Activated naive CD8-positive, alpha-beta T cell treated with anti-CD3 and anti-CD28 coated beads, Interleukin-2, amount 10 ng/mL, durations not matched to agents 7 days and 5 days (primary cell): Measurements from ENCODE around the gene TUBB2B. TPM values are rescaled to one million over a fixed set of nuclear protein-coding genes. Genes with fewer than 3 reads are reported as not detected.

Source experiments
- ATAC-seq: fragments of 150-1000 bp; cut with Tn5 transposase; one replicate; pipeline ENCODE4 v1.10.0; 2021; ENCODE audit warnings: low read depth, moderate library complexity
- POLR2A ChIA-PET: fragments of 350-600 bp; sonication (Branson Sonifier 250); formaldehyde crosslinking; loops from one replicate; lab custom pipeline; 2021; ENCODE audit warnings: antibody characterized with exemption; lab: Charles Lee
- DNase-seq: peaks from one replicate; pipeline ENCODE4 v3.0.0; 2021
- H3K27ac Mint-ChIP-seq: one replicate; pipeline ENCODE4 v1.8.0; 2022; ENCODE audit warnings: mild to moderate bottlenecking, mixed read lengths
- H3K27me3 Mint-ChIP-seq: one replicate; pipeline ENCODE4 v1.8.0; 2022; ENCODE audit warnings: mild to moderate bottlenecking, moderate library complexity, mixed read lengths
- H3K36me3 Mint-ChIP-seq: one replicate; pipeline ENCODE4 v1.8.0; 2021; ENCODE audit warnings: mild to moderate bottlenecking, mixed read lengths
- H3K4me1 Mint-ChIP-seq: one replicate; pipeline ENCODE4 v1.8.0; 2021; ENCODE audit warnings: mixed read lengths
- H3K4me3 Mint-ChIP-seq: one replicate; pipeline ENCODE4 v1.8.0; 2022; ENCODE audit warnings: mild to moderate bottlenecking, moderate library complexity, mixed read lengths
- H3K9me3 Mint-ChIP-seq: one replicate; pipeline ENCODE4 v1.8.0; 2021; ENCODE audit warnings: mixed read lengths
- total RNA-seq, 2 experiments: library from RNA; stranded (reverse); gene quantifications; one replicate each; pipeline ENCODE4 v1.2.3, GENCODE V29; 2021

TUBB2B gene
- total RNA-seq, 2 experiments from 2014 or later: not detected

DNA sequence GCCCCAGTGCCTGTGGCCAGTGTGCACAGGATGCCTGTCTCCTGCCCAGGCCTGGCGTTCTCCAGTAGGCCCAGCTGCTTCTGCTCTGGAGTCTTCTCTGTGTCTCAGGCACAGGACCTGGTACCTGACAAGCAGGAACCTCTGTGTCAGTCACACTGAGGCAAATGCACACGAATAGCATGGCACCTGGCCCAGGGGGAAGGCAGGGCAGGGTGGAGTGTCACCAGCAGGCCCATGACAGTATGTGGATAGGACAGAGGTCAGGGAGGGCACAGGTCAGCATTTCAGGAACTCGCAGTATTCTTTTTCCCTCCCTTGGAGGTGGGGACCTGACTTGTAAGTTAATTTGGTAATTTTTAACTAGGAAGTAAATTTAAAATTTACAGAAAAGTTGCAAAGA, 36.9 kb upstream of the TUBB2B start:
- no peaks in the 10 kb centered on the region for H3K9me3 Mint-ChIP-seq
- H3K27ac Mint-ChIP-seq: no peak overlapping the region
- POLR2A ChIA-PET: no interaction called here
- H3K27me3 Mint-ChIP-seq: no peaks in the 10 kb centered on the region
- DNase-seq (no peak), ATAC-seq (no peak)
- peaks cover 33% of the 10 kb centered on the region for H3K4me1 Mint-ChIP-seq
- H3K4me3 Mint-ChIP-seq: no peak overlapping the region
- H3K36me3 Mint-ChIP-seq: peaks cover 12% of the 10 kb centered on the region

DNA sequence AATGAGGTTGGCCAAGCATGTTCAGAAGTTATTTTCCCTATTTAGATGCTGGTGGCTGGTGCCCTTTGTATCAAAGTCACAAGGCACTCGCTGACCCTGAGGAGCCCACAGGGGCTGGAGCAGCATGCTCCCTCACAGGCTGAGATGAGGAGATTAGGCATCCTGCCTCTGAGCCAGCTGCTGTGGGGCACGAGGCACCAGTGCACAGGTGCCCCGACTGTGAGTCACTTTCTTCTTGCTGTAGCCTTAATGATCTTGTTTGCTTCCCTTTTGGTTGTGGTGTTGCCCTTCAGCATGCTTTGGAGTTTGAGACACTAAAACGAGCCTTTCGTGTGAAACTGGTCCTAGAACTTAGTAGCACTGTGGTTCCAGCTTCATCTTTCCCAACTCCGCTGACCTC, 35.6 kb upstream of the TUBB2B start:
- ATAC-seq: no peak
- Mint-ChIP-seq H3K4me1 (peaks cover 33% of the 10 kb centered on the region), H3K27me3 (no peaks in the 10 kb centered on the region), H3K36me3 (peaks cover 10% of the 10 kb centered on the region), H3K27ac (no peak overlapping the region), H3K9me3 (no peaks in the 10 kb centered on the region), H3K4me3 (no peak overlapping the region)
- POLR2A ChIA-PET: interaction anchor here (0.8 kb wide), 1 partner anchor 199 kb away, joined by 3 read pairs; no protein-coding TSS in a partner anchor
- DNase-seq: no peak

DNA sequence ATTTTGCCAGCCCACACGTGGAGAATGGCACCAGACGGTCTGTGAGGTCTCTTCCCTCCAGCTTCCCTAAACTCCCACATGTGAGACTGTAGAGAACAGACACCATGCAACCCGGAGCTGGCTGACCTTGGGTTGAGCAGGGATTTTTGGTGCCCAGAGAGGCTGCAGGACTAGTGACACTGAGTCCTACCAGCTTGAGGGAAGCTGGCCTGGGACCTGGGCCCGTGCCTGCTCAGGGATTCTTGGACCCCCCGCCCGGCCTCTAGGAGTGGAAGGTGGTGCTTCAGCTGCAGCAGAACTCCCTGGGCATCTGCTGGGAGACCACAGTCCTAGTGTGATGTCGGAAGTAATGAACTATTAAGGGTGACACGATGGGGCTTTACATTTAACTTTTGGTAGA, 34.5 kb upstream of the TUBB2B start:
- no peaks in the 10 kb centered on the region for H3K9me3 Mint-ChIP-seq
- peaks cover 10% of the 10 kb centered on the region for H3K36me3 Mint-ChIP-seq
- DNase-seq (no peak), ATAC-seq (no peak)
- peaks cover 8% of the 10 kb centered on the region for H3K27me3 Mint-ChIP-seq
- POLR2A ChIA-PET: interaction anchor here (0.9 kb wide), 1 partner anchor 12 kb away, joined by 3 read pairs; no protein-coding TSS in a partner anchor
- H3K4me1 Mint-ChIP-seq: peaks cover 31% of the 10 kb centered on the region
- no peak overlapping the region for H3K4me3 Mint-ChIP-seq
- no peak overlapping the region for H3K27ac Mint-ChIP-seq

DNA sequence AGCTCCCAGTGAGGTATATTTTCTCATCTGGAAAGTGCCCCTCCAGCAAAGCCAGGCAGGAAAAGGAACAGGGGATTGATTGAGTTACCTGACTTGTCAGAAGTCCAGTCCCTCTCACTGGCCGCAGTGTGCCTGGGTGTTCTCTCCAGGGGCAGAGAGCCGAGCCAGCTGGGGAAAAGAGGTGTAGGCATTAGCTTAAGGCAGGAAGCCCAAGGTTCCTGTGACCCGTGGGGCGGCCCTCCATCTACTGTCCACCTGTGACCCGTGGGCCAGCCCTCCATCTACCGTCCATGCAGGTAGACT, 34.0 kb upstream of the TUBB2B start:
- DNase-seq: no peak
- no peak for ATAC-seq
- POLR2A ChIA-PET: no interaction called here
- H3K4me3 Mint-ChIP-seq: peak overlapping the region; percentile 93
- H3K27ac Mint-ChIP-seq: no peak overlapping the region
- peaks cover 10% of the 10 kb centered on the region for H3K36me3 Mint-ChIP-seq
- H3K27me3 Mint-ChIP-seq: peaks cover 11% of the 10 kb centered on the region
- no peaks in the 10 kb centered on the region for H3K9me3 Mint-ChIP-seq
- H3K4me1 Mint-ChIP-seq: peaks cover 31% of the 10 kb centered on the region

DNA sequence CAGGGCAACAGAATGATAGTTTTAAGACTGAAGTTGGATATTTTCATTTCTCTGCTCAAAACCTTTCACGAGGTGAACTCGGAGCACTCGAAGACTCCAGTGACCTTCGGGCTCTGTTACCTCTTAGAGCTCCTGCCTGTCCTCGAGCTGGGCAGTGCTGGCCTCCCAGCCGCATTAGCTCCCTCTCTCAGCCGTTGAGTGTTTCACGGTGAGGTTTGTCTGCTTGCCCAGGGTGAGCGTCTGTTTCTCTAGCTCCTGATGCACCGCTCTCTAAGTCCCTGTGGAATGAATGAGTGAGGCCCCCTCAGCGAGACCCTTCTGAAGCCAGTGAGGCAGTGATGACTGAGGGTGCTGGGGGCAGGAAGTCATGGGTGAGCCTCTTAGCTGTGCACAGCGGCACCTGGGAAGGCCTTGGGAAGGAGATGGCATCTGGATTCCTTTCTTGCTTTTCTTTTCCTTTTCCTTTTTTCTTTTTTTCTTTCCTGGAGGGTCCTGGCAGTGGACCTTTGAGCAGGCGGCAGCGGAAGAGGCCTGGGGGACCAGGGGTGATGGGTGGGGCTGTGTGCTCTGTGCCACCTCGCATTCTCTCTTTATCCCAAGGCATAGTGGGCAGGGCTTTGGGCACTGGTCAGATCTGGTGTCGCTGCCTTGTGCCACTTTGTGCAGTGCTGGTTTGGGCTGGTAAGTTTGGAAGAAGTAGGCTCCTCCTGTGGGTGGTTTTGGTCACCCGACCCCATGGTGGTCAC, 33.5 kb upstream of the TUBB2B start:
- ATAC-seq (no peak), DNase-seq (no peak)
- Mint-ChIP-seq H3K27me3 (peaks cover 11% of the 10 kb centered on the region), H3K9me3 (no peaks in the 10 kb centered on the region), H3K4me3 (peak overlapping the region; percentile 93), H3K4me1 (peaks cover 31% of the 10 kb centered on the region), H3K27ac (no peak overlapping the region), H3K36me3 (peaks cover 10% of the 10 kb centered on the region)
- POLR2A ChIA-PET: interaction anchor here (0.6 to 2.0 kb wide), 3 partner anchors 10 to 185 kb away, joined by 4 to 6 read pairs (median 5); partner anchors contain the start of gene BPHL

DNA sequence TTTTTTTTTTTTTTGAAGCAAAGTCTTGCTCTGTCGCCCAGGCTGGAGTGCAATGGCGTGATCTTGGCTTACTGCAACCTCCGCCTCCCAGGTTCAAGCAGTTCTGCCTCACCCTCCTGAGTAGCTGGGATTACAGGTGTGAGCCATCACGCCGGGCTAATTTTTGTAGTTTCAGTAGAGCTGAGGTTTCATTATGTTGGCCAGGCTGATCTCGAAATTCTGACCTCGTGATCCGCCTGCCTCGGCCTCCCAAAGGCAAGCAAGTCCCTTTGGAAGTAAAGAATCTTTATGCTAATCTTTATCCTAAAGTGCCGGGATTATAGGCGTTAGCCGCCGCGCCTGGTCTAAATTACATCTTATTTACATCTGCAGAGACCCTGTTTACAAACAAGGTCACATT, 32.8 kb upstream of the TUBB2B start:
- peaks cover 31% of the 10 kb centered on the region for H3K4me1 Mint-ChIP-seq
- H3K27ac Mint-ChIP-seq: no peak overlapping the region

DNA sequence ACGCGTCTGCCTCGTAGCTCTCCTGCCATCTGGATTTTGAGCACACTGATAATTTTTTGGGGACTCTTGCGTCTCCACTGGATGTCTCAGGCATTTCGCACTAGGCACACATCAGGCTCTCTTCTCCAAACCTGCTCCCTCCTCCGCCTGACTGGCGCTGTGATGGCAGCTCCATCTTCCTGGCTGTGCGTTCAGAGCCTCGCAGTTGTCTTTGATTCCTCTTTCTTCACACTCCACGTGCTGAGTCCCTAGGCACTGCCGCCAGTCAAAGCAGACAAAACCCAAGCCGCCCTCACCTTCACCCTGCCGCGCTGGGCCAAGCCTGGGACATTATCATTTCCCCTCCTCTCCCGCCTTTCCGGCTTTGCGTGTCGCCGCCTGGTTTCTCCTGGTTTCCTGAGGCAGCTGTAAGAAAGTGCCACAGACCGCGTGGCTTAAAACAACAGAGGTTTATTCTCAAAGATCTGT, 32.1 kb upstream of the TUBB2B start:
- peak overlapping the region; percentile 93 for H3K4me3 Mint-ChIP-seq
- POLR2A ChIA-PET: interaction anchor here (0.8 to 2.0 kb wide), 7 partner anchors 97 to 758 kb away, joined by 3 to 7 read pairs (median 5); partner anchors contain the start of genes BPHL and RIPK1
- peak overlapping the region; percentile 92 for H3K27ac Mint-ChIP-seq
- peaks cover 20% of the 10 kb centered on the region for H3K27me3 Mint-ChIP-seq
- H3K9me3 Mint-ChIP-seq: no peaks in the 10 kb centered on the region
- peaks cover 5% of the 10 kb centered on the region for H3K36me3 Mint-ChIP-seq
- peak; percentile 58 for DNase-seq
- peak; percentile 51 for ATAC-seq
- H3K4me1 Mint-ChIP-seq: peaks cover 31% of the 10 kb centered on the region

More for the DNA sequence above, 32.8 kb upstream of the TUBB2B start:
- peaks cover 10% of the 10 kb centered on the region for H3K36me3 Mint-ChIP-seq
- H3K27me3 Mint-ChIP-seq: peaks cover 15% of the 10 kb centered on the region
- POLR2A ChIA-PET: interaction anchor here (0.6 to 2.0 kb wide), 8 partner anchors 9 to 758 kb away, joined by 4 to 7 read pairs (median 5); partner anchors contain the start of genes BPHL and RIPK1
- DNase-seq (no peak), ATAC-seq (no peak)
- no peaks in the 10 kb centered on the region for H3K9me3 Mint-ChIP-seq
- H3K4me3 Mint-ChIP-seq: peak overlapping the region; percentile 93

DNA sequence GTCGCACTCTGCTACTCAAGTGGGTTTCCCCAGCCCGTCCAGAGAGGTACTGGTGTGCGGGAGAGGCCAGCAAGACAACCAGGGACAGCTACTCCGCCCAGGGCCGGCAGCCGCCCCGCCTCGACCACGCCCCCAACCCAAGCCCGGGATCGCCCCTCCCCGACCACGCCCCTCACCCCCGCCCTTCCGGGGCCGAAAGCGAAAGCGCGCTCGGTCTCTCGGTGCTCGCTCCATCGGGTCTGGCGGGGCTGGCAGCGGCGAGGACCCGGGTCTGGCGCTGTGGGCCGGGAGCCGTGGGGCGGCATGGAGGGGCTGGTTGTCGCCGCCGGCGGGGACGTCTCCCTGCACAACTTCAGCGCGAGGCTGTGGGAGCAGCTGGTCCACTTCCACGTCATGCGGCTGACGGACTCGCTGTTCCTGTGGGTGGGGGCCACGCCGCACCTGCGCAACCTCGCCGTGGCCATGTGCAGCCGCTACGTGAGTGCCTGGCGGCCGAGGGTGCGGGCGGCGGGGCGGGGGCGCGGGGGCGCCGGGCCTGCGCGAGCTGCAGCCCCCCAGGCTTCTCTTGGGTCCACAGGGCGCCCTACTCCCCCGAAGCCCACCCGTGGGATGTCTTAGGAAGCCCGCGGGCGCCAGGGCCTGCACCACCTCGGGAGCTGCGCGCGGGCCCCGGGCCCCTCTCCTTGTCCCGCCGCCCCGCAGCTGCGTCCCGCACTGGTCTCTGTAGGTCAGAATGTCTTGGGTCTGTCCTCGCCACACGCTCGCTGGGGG, 31.5 kb upstream of the TUBB2B start, which contains the start of gene PSMG4:
Gene PSMG4 (plus strand): TSS at position 228 of the 771 bp plus-strand sequence. CDS start 76 bp downstream, at position 304.
- Mint-ChIP-seq H3K4me1 (peaks cover 29% of the 10 kb centered on the region), H3K4me3 (peak within 1 kb of the TSS; percentile 93)
- ATAC-seq: peak; percentile 69

DNA sequence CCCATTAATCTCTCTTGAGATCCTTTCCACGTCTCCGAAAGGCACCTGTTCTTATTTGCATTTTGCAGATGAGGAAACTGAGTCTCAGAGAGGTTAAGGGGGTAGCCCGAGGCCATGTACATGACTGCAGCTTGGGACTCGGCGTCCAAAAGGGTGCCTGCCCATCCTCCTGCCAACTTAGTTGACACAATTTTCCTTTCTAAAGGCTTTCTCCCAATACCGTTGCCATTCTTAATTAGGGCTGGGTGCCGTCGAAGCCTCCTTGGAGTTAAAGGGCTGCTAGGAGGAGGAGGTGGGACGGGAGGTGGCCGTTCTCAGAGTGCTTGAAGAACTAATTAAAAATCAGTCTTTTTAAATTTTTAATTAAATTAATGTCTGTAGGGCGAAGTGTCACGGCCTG, 30.7 kb upstream of the TUBB2B start:
- ATAC-seq (no peak), DNase-seq (no peak)
- Mint-ChIP-seq H3K4me3 (no peak overlapping the region), H3K27ac (no peak overlapping the region), H3K27me3 (peaks cover 20% of the 10 kb centered on the region), H3K36me3 (peaks cover 5% of the 10 kb centered on the region), H3K9me3 (no peaks in the 10 kb centered on the region), H3K4me1 (peaks cover 25% of the 10 kb centered on the region)
- POLR2A ChIA-PET: interaction anchor here (1.0 to 1.9 kb wide), 2 partner anchors 268 to 763 kb away, joined by 3 to 7 read pairs; a partner anchor contains a TSS

More for the DNA sequence above, 31.5 kb upstream of the TUBB2B start, which contains the start of gene PSMG4:
- peaks cover 20% of the 10 kb centered on the region for H3K27me3 Mint-ChIP-seq
- H3K36me3 Mint-ChIP-seq: peaks cover 5% of the 10 kb centered on the region
- DNase-seq: peak; percentile 97
- H3K9me3 Mint-ChIP-seq: no peaks in the 10 kb centered on the region
- peak within 1 kb of the TSS; percentile 92 for H3K27ac Mint-ChIP-seq
- POLR2A ChIA-PET: interaction anchor here (0.8 to 2.0 kb wide), 7 partner anchors 96 to 762 kb away, joined by 3 to 7 read pairs (median 5); partner anchors contain the start of genes BPHL and RIPK1

DNA sequence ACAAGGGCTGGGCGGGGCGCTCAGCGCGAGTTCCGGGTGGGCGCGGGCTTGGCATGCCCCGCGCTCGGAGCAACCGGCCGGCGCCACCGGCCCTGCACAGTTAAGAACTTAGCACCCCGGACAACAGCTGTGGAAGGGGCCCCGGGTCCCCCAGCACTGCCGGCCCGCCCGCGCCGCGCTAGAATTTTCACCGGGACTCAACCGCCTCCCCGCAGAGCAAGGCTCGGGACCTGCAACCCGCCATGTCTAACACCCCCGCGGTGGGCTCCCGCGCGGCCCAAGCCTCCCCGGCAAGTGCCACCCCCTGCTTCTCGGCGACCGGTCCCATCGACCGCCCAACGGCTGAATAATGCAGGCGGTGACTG, 26.1 kb upstream of the TUBB2B start:
- no peaks in the 10 kb centered on the region for H3K36me3 Mint-ChIP-seq
- no peak overlapping the region for H3K27ac Mint-ChIP-seq
- peaks cover 13% of the 10 kb centered on the region for H3K4me1 Mint-ChIP-seq
- DNase-seq (no peak), ATAC-seq (no peak)
- POLR2A ChIA-PET: no interaction called here
- H3K27me3 Mint-ChIP-seq: peaks cover 34% of the 10 kb centered on the region
- no peak overlapping the region for H3K4me3 Mint-ChIP-seq
- H3K9me3 Mint-ChIP-seq: no peaks in the 10 kb centered on the region

DNA sequence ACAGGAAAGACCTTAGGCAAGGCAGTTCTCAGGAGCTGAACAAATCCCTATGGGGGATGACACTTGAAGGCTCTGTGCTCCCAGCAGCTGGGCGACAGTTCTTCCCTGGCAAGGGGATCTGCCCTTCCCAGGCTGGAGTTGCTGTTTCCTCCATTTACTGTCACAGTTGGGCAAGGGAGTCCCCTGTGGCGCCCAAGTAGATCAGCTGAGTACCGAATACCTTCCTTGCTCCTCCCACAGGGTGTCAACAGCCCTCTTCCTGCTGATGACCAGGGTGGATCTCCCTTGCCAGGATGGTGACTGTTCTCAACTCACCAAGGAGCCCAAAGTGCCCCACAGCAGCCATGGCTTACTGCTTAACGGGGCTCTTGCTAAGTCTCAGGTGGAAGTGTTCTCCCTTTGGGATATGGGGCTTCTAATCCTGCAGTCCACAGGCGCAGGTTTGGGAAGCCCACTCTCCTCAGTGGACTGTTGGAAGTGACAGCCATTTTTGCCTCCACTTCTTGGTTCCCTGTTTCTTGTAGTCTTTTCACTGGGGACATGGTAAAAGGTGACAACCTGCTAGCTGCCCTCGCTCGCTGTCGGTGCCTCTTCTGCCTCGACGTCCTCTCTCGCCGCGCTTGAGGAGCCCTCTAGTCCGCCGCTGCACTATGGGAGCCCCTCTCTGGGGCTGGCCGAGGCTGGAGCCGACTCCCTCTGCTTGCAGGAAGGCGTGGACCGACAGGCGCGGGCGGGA, 25.6 kb upstream of the TUBB2B start:
- H3K36me3 Mint-ChIP-seq: no peaks in the 10 kb centered on the region
- POLR2A ChIA-PET: no interaction called here
- peaks cover 14% of the 10 kb centered on the region for H3K4me1 Mint-ChIP-seq
- peaks cover 36% of the 10 kb centered on the region for H3K27me3 Mint-ChIP-seq
- ATAC-seq (no peak), DNase-seq (no peak)
- no peak overlapping the region for H3K4me3 Mint-ChIP-seq
- no peak overlapping the region for H3K27ac Mint-ChIP-seq
- no peaks in the 10 kb centered on the region for H3K9me3 Mint-ChIP-seq

DNA sequence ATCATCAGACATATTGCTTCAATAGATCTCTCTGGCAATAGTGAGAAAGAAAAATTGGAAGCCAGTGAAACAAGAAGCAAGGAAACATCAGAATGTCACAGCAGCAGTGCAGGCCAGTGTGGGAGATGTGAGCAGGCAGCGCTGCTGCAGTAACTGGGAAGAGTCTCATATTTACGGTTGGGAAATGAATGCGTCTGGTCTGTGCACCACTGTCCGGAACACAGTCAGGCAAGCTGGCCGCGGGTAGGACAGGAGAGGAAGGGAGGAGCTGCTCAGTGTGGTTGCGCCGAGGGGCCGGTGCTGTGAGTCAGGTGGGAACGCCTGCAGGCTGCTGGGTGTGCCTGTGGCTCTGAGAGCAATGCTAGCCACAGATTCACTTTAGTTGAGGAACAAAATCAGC, 24.9 kb upstream of the TUBB2B start:
- peaks cover 15% of the 10 kb centered on the region for H3K4me1 Mint-ChIP-seq
- DNase-seq: no peak
- no peaks in the 10 kb centered on the region for H3K36me3 Mint-ChIP-seq
- H3K27me3 Mint-ChIP-seq: peaks cover 34% of the 10 kb centered on the region
- H3K4me3 Mint-ChIP-seq: no peak overlapping the region
- POLR2A ChIA-PET: no interaction called here
- H3K27ac Mint-ChIP-seq: peak overlapping the region; percentile 28
- no peaks in the 10 kb centered on the region for H3K9me3 Mint-ChIP-seq
- ATAC-seq: no peak
